Measurements from ENCODE around the gene TSPOAP1.

Gene TSPOAP1

DNA sequence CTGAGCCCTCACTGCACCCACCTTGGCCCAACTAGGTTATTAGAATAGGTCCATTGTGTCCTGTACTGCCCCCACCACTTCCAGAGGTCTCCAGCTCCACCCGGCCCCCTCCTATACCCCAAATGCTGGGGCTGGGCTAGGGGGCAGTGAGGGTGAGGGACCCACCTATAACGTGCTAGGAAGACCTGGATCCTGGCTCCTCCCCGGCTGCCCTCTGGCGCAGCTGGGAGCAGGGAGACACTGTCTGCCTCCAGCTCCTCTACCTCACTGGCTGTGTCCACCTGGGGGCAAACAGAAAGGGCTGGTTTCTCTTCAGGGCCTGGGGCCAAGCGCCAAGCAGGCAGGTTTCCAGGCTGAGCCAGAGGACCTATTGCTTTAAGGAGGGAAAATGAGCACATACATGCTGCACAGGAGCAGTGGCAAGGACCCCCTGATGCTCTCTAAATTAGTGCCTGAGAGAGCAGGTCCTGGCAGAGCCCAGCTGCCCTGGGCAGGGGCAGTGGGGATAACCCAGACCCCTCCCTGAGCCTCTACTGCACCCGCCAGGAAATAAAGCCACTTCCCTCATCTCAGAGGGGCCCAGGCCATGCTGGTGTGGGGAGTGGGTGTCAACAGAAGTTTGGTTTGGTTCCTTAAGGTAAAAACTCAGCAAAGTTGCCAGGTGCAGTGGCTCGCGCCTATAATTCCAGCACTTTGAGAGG is 12.2 kb downstream of the TSPOAP1 start:
- DNase-seq (ENCODE audit: low read depth in 2 of 2): no peak

DNA sequence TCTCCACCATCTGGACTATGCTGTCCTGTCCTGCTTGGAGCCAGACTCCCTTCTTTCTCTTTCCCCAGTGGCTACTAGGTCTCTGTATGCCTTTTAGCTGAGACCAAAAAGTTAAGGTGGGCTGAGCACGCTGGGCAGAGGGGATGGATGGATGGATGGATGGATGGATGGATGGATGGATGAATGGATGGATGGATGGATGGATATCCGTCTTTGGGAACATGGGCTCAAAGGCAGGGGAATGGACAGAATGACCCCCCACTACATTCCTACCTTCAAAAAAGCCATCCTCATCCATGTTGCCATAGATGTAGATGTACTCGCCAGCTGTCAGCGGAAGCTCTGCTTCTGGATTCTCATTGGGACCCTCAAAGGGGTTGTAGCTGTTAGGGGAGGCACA is 12.8 kb downstream of the TSPOAP1 start:
- no peak for DNase-seq (ENCODE audit: low read depth in 2 of 2)

DNA sequence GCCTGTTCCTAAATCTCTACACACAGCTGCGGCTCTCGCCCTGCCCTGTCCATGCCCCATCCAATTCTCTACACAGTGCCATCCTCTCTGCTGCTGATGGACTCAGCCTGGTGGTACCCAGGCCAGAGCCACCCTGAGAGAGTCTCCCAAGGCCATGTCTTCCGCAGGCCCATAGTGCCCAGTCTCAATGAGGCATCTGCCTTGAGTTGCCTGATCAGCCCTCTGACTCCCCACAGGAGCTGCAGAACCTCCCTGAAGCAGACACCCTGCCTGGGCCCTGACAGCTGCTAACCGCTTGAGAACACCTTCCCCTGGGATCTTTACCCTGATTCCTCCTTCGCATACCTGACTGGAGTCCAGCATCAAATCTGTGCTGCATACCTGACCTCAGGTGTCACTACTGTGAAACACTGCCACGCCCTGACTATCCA is 13.3 kb downstream of the TSPOAP1 start:
- DNase-seq (ENCODE audit: low read depth in 2 of 2): no peak

GRCh38 chr17:58314706-58315015 is 13.9 kb downstream of the TSPOAP1 start:
- DNase-seq (ENCODE audit: low read depth in 2 of 2): no peak

DNA sequence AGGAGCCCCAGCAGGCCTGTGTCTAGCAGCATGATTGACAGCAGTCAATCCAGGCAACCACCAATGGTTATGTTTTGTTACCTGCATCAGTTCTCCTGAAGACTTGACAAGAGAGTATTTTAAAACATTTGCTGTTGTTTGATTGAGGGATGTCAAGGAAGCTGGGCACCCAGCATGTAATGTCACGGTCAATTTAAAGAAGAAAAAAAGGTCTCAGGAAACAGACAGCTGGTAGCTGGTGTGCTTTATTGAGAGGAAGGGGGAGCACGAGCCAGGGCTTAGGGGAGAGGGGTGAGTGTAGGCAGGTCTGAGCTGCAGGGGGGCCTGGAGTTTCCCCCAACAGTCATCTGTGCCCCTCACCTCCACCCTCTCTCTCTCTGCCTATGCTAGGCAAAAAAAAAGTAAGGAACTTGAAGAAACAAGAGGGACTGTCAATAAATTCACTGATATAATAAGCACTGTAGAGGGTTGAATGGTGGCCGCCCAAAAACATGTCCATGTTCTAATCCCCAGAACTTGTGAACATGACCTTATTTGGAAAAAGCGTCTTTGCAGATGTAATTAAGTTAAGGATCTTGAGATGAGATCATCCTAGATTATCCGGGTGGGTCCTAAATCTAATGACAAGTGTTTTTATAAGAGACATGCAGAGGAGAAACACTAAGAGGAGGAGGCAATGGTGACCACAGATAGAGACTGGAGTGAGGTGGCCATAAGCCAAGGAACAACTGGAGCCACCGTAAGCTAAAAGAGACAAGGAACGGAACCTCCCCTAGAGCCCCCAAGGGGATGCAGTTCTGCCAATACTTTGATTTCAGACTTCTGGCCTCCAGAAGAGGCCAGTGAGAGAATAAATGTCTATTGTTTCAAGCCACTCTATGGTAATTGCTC is 14.5 kb downstream of the TSPOAP1 start:
- DNase-seq (ENCODE audit: low read depth in 2 of 2): no peak

DNA sequence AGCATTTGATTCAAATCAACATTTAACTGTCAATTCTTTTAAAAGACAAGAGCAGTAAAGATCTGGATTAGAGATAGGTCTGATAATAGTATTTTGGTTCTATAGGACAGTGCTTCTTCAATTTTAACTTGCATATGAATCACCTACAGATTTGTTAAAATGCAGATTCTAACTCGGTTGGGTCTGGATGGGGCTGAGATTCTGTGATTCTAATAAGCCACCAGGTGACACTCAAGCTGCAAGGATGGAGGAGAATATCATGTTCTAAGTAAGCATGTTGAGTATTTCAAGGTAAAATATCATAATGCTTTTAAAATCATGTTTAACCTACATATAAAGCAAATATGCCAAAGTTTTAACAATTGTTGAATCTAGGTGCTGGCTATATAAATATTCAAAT is 15.8 kb downstream of the TSPOAP1 start:
- no peak for DNase-seq (ENCODE audit: low read depth in 2 of 2)

- DNase-seq (ENCODE audit: low read depth in 2 of 2): no peak
These were observed 16.5 kb downstream of the TSPOAP1 start for GRCh38 chr17:58312021-58312630.

GRCh38 chr17:58311429-58311894 is 17.1 kb downstream of the TSPOAP1 start:
- no peak for DNase-seq (ENCODE audit: low read depth in 2 of 2)

DNA sequence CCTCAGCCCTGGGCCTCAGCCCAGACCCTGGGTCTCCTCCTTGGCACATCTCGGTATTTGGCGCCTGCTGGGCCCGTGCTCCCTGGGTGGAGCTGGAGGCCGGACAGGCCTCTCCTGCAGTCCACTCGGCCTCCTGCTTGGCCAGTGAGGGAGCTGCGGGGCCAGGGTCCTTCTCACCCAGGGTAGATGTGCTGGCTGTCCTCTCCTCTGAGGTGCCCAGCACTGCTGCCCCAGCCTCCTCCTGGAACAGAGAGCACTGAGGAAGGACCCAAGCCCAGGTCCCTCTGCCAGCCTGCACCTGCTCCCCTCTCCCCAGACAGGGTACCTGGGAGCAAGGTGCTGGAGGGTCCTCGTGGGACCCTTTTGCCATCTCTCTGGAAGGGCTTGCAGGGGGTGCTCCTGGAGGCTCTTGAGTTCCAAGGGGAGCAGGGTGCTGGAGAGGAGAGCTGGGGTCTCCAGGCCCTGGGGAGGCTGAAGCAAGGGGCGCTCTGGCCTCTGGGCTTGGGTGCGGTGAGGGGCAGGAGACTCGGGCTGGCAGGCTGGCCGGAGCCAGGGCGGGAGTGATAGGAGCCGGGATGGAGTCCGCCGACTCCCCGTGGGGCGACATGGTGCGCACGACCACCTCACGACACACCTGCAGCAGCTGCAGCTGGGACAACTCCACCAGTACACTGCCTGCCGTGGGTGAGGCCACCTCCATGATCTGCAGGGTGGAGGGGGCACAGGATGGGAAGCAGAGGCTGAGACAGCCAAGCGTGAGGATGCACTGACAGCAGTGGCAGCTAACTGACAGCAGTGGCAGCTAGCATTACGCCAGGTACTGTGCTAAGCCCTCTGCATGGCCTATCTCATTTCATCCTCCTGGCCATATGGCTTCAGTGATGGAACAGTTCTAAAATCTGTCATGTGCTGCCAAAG is 17.8 kb downstream of the TSPOAP1 start:
- no peak for DNase-seq (ENCODE audit: low read depth in 2 of 2)

- no peak for DNase-seq (ENCODE audit: low read depth in 2 of 2)
These were observed 18.7 kb downstream of the TSPOAP1 start for GRCh38 chr17:58309918-58310259.

DNA sequence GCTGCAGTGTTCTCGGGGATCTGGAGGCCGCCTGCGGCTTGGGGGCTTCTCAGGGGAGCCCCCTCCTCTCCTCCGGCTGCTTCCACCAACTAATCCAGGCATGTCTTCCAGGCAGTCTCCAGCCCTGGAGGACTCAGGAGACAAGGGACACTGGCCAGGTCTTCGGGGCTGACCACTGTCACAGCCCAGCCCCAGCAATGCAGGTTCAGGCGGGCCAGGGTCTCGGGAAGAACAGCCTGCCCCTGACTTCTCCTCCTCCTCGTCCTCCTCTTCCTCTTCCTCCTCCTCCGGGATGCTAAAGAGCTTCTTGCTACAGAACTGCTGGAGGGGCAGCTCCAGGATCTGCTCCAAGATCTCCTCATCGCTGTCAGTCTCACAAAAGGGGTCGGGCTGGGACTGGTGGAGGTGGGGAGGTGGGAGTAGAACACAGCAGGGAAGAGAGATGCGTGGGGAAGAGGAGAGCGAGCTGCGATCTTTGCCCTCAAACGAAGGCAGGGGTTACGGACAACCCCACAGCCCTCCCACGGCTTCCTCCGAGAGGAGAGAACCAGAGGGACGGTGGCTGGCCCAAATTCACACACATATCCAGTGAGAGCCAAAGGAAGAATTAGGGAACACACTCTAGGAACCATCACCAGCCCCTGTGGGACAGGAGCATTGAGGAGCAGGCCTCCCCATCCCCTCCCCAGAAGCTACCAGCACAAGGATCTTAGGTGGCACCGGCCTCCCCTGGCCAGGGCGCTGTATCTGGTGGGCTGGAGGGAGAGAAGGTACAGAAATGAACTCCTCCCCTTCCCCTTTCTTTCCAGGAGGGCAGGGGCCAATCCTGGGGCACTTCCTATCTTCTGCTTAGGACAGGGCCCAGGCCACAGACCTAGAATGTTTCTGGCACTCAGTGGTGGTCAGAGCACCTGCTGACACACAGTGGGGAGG is 19.3 kb downstream of the TSPOAP1 start:
- no peak for DNase-seq (ENCODE audit: low read depth in 2 of 2)

GRCh38 chr17:58308173-58308984 is 20.2 kb downstream of the TSPOAP1 start:
- no peak for DNase-seq (ENCODE audit: low read depth in 2 of 2)

DNA sequence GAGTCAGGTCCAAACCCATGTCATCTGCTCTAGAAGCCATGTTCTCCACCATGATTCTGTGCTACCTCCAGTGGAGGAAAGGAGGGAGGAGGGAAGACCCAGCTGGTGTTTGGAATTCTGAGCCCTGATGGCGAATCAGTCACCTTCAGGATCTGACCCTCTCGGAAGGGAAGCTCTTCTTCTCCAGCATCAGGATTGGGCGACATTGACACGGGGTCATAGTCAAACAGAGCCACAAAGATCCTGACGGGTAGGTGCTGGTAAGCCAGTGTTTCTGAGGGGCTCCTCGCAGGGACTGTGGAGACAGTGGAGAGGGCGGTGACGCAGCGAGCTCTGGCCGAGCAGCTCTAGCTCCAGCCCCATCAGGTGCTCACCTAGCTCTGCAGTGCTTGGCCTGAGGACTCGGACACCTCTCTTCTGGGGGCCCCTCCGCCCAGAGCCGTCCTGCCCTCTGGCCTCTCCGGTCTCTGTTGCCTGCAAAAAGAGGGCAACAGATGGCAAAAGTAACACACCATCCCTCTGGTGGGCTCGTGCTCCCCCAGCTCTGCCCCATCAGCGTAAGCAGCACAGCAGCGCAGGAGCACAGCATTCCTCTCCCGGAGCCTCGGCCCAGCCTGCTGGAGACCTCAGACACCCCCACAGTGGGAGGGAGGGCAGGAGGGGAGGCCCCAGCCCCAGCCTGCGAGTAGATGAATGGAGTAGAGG is 21.0 kb downstream of the TSPOAP1 start:
- DNase-seq (ENCODE audit: low read depth in 2 of 2): no peak

- DNase-seq (ENCODE audit: low read depth in 2 of 2): no peak
These were observed 22.3 kb downstream of the TSPOAP1 start for GRCh38 chr17:58306131-58306951.

- no peak for DNase-seq (ENCODE audit: low read depth in 2 of 2)
These were observed 23.0 kb downstream of the TSPOAP1 start for GRCh38 chr17:58305626-58306025.

- DNase-seq (ENCODE audit: low read depth in 2 of 2): no peak
These were observed 23.7 kb downstream of the TSPOAP1 start for GRCh38 chr17:58304750-58305486.

DNA sequence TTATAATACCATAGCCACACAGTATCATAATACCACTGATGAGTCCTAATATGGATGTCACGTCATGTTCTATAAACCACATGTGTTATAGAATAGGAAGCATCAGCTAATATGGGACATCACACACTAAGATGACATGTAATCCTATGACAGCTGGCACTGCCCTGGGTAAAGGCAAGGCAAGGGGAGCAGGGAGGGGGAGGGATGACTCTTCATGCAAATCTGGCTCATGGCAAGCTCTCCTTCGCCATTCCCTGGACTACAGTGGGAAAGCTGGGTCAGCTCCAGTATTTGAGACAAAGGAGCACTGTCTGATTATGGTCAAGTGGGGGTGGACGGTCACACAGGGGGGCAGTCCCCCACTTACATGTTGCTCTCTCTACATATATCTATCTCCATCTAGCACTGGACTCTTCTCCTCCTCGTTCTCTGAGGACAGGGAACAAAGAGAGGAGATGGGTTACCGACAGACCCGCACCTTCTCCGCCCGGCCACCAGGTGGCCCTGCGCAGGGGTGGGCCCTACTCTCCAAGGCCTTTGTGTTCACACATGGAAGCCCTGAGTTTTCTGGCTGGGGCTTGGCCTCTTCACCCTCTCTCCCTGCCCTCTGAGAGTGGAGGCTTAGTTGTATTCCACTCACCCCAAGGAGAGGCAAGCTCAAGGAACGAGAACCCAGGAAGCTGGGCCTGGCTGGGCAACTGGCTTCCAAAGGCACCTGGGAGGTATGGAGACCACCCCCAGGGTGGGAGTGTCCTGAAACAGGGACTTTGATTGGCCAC is 24.4 kb downstream of the TSPOAP1 start:
- peak in 1 of 2 experiments; percentile 5 for DNase-seq (ENCODE audit: low read depth in 2 of 2)
